Measurements from ENCODE around the gene CTU2.

- TF ChIP-seq, protein P1, sequence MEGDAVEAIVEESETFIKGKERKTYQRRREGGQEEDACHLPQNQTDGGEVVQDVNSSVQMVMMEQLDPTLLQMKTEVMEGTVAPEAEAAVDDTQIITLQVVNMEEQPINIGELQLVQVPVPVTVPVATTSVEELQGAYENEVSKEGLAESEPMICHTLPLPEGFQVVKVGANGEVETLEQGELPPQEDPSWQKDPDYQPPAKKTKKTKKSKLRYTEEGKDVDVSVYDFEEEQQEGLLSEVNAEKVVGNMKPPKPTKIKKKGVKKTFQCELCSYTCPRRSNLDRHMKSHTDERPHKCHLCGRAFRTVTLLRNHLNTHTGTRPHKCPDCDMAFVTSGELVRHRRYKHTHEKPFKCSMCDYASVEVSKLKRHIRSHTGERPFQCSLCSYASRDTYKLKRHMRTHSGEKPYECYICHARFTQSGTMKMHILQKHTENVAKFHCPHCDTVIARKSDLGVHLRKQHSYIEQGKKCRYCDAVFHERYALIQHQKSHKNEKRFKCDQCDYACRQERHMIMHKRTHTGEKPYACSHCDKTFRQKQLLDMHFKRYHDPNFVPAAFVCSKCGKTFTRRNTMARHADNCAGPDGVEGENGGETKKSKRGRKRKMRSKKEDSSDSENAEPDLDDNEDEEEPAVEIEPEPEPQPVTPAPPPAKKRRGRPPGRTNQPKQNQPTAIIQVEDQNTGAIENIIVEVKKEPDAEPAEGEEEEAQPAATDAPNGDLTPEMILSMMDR (IDR thresholded peaks at IDR 0.05; ENCODE audit: insufficient read depth, low read length) = no peak
- TF ChIP-seq POLR2AphosphoS5 (IDR thresholded peaks at IDR 0.05; ENCODE audit: low read depth) = no peak
These were observed 29.3 kb downstream of the CTU2 start for GRCh38 chr16:88735616-88736015.

Measured in HL-60 (cell line).